HCT116 (cell line): Measurements from ENCODE around the gene GALNT7. TPM values are rescaled to one million over a fixed set of nuclear protein-coding genes. Genes with fewer than 3 reads are reported as not detected.
A peak's percentile ranks its signal among the peaks of the same experiment; 100 is the strongest.

Source experiments
- ATAC-seq: fragments of 200-7000 bp; cut with Tn5 transposase; 2 replicates; pipeline ENCODE4 v1.9.1; 2020; ENCODE audit warnings: mild to moderate bottlenecking, moderate library complexity
- BruUV-seq: library from RNA; stranded (reverse); fragments of 400-500 nt; replicated peaks from 2 replicates; lab custom pipeline; 2021; lab: Mats Ljungman, UMichigan
- CTCF ChIA-PET: fragments of 300-600 bp; sonication (Branson Sonifier 250); formaldehyde crosslinking; loops from one replicate; lab custom pipeline; 2021; ENCODE audit warnings: antibody characterized with exemption; lab: Charles Lee
- POLR2A ChIA-PET: fragments of 300-600, 350-600 bp; sonication (Branson Sonifier 250); formaldehyde crosslinking; loops from one replicate; lab custom pipeline; 2021; ENCODE audit warnings: antibody characterized with exemption; lab: Charles Lee
- RAD21 ChIA-PET, 2 experiments: fragments of 300-600 bp; sonication (Branson Sonifier 250); formaldehyde crosslinking; loops; one replicate each; lab custom pipeline; 2023; ENCODE audit warnings: low total read pairs in 2 of 2; ENCODE audit not compliant: uncharacterized antibody in 2 of 2, unreplicated experiment in 2 of 2, low non-redundant PET in 1 of 2; lab: Charles Lee
- DNase-seq: peaks from one replicate; pipeline ENCODE4 v3.0.0-alpha.2; 2010; ENCODE audit warnings: low read depth, low spot score
- H2AFZ ChIP-seq: fragments of 200-600 bp; shearing (Covaris generic), sonication (generic); 2 replicates; pipeline ENCODE4 v1.6.1; 2017; ENCODE audit warnings: low read depth, mixed run types, mixed read lengths, antibody characterized with exemption, low read length; ENCODE audit not compliant: poor library complexity, severe bottlenecking
- H3K27ac ChIP-seq: 2 replicates; pipeline ENCODE4 v1.5.1; 2012; ENCODE audit warnings: low read depth, low read length
- H3K27me3 ChIP-seq: fragments of 200-600 bp; sonication (generic); 2 replicates; pipeline ENCODE4 v1.6.1; 2016; ENCODE audit warnings: mixed run types, low read length, mixed read lengths; ENCODE audit not compliant: insufficient read depth
- H3K36me3 ChIP-seq, 2 experiments: fragments of 200-500 bp in 1 of 2; fragments of 200-600 bp in 1 of 2; sonication (Bioruptor generic) in 1 of 2; sonication (generic) in 1 of 2; 2 replicates each; pipeline versions ENCODE4 v1.5.1 to v1.6.1; 2014 to 2016; ENCODE audit warnings: low read length in 2 of 2, inconsistent platforms in 1 of 2, mixed read lengths in 1 of 2, mixed run types in 1 of 2; ENCODE audit not compliant: insufficient read depth in 2 of 2, control insufficient read depth in 1 of 2
- H3K4me1 ChIP-seq, 2 experiments: fragments of 200-600 bp in 1 of 2; sonication (generic) in 1 of 2; 2 replicates each; pipeline versions ENCODE4 v1.5.1 to v1.6.1; 2012 to 2017; ENCODE audit warnings: low read length in 2 of 2, inconsistent platforms in 1 of 2, mild to moderate bottlenecking in 1 of 2, mixed read lengths in 1 of 2, mixed run types in 1 of 2, moderate library complexity in 1 of 2; ENCODE audit not compliant: insufficient read depth in 2 of 2, control insufficient read depth in 1 of 2
- H3K4me2 ChIP-seq: fragments of 200-600 bp; sonication (generic); 2 replicates; pipeline ENCODE4 v1.6.1; 2017; ENCODE audit warnings: mixed run types, low read length, mixed read lengths
- H3K4me3 ChIP-seq, 2 experiments: fragments of 200-600 bp in 1 of 2; sonication (generic) in 1 of 2; replicated peaks in 1 of 2; 2 replicates each; pipeline ENCODE4 v1.5.1; 2011 to 2016; ENCODE audit warnings: low read length in 2 of 2, control low read depth in 1 of 2, low read depth in 1 of 2, mild to moderate bottlenecking in 1 of 2, mixed read lengths in 1 of 2, mixed run types in 1 of 2
- H3K79me2 ChIP-seq: fragments of 200-600 bp; sonication (generic); 2 replicates; pipeline ENCODE4 v1.6.1; 2017; ENCODE audit warnings: mild to moderate bottlenecking, mixed run types, low read length, moderate library complexity, mixed read lengths; ENCODE audit not compliant: insufficient read depth
- H3K9ac ChIP-seq: fragments of 200-600 bp; sonication (generic); 2 replicates; pipeline ENCODE4 v1.6.1; 2016; ENCODE audit warnings: low read length, mixed read lengths
- H3K9me2 ChIP-seq: fragments of 200-600 bp; sonication (generic), shearing (Covaris generic); 2 replicates; pipeline ENCODE4 v1.6.1; 2017; ENCODE audit warnings: mixed run types, mild to moderate bottlenecking, moderate library complexity; ENCODE audit not compliant: insufficient read depth
- H3K9me3 ChIP-seq, 2 experiments: fragments of 200-500 bp in 1 of 2; fragments of 200-600 bp in 1 of 2; sonication (Bioruptor generic) in 1 of 2; sonication (generic) in 1 of 2; 2 replicates each; pipeline ENCODE4 v1.6.1; 2014 to 2017; ENCODE audit warnings: low read length in 2 of 2, mixed read lengths in 2 of 2, inconsistent platforms in 1 of 2, low read depth in 1 of 2, mild to moderate bottlenecking in 1 of 2, mixed run types in 1 of 2, moderate library complexity in 1 of 2; ENCODE audit not compliant: control insufficient read depth in 1 of 2, insufficient read depth in 1 of 2
- H4K20me1 ChIP-seq: fragments of 200-600 bp; sonication (generic), shearing (Covaris generic); 2 replicates; pipeline ENCODE4 v1.6.1; 2017; ENCODE audit warnings: mixed run types, mild to moderate bottlenecking, moderate library complexity; ENCODE audit not compliant: insufficient read depth
- CBX3 ChIP-seq: IDR thresholded peaks from 2 replicates; pipeline ENCODE4 v1.6.1; 2012; ENCODE audit warnings: low read depth
- CEBPB ChIP-seq: IDR thresholded peaks from 2 replicates; pipeline ENCODE4 v1.6.1; 2012; ENCODE audit warnings: low read depth
- EGR1 ChIP-seq: IDR thresholded peaks from 2 replicates; pipeline ENCODE4 v1.6.1; 2012; ENCODE audit warnings: low read depth
- EZH2 ChIP-seq: fragments of 200-600 bp; sonication (generic); IDR thresholded peaks from 2 replicates; pipeline ENCODE4 v1.6.1; 2017; ENCODE audit warnings: antibody characterized with exemption, mixed run types
- EZH2phosphoT487 ChIP-seq: fragments of 200-600 bp; IDR thresholded peaks from 2 replicates; pipeline ENCODE4 v1.6.1; 2018; ENCODE audit warnings: antibody characterized with exemption, borderline replicate concordance
- POLR2A ChIP-seq: IDR thresholded peaks from 2 replicates; pipeline ENCODE4 v1.7.0; 2011; ENCODE audit warnings: borderline replicate concordance; ENCODE audit not compliant: insufficient read depth, insufficient read length; ENCODE audit errors: extremely low read depth
- RAD21 ChIP-seq: IDR thresholded peaks from 2 replicates; pipeline ENCODE4 v1.6.1; 2012; ENCODE audit warnings: low read depth, mild to moderate bottlenecking
- SP1 ChIP-seq: IDR thresholded peaks from 2 replicates; pipeline ENCODE4 v1.6.1; 2012; ENCODE audit warnings: low read depth
- TCF7L2 ChIP-seq: IDR thresholded peaks from 2 replicates; pipeline ENCODE4 v1.7.0; 2011; ENCODE audit warnings: borderline replicate concordance, inconsistent platforms; ENCODE audit not compliant: insufficient read depth, insufficient read length; ENCODE audit errors: extremely low read depth
- ZFX ChIP-seq: fragments of 450-650 bp; IDR thresholded peaks from 2 replicates; pipeline ENCODE4 v1.6.1; 2017
- ZNF274 ChIP-seq: fragments of 200-500 bp; sonication (Bioruptor generic); IDR thresholded peaks from 2 replicates; pipeline ENCODE4 v1.6.1; 2014; ENCODE audit warnings: mild to moderate bottlenecking, low read depth, low read length, inconsistent platforms
- intact Hi-C: fragments of 100-400 bp; cut with micrococcal nuclease; formaldehyde crosslinking; loops from 2 replicates; pipeline ENCODE4 v1.10.0; 2022
- total RNA-seq: library from RNA; stranded (reverse); gene quantifications from one replicate; pipeline ENCODE4 v1.2.1, GENCODE V29; 2021; ENCODE audit not compliant: unreplicated experiment
- TF ChIP-seq, protein P1 (sequence below): IDR thresholded peaks from 2 replicates; pipeline ENCODE4 v1.6.1; 2012
- TF ChIP-seq, protein P2 (sequence below), 3 experiments: fragments of 200-600 bp in 1 of 3; sonication (generic) in 1 of 3; IDR thresholded peaks in 2 of 3; conservative IDR thresholded peaks in 1 of 3; 2 replicates each; pipeline ENCODE4 v1.5.1; 2012 to 2017; ENCODE audit warnings: low read depth in 2 of 3, low read length in 2 of 3, antibody characterized with exemption in 1 of 3, borderline replicate concordance in 1 of 3, control low read depth in 1 of 3, mild to moderate bottlenecking in 1 of 3, mixed read lengths in 1 of 3, mixed run types in 1 of 3, moderate library complexity in 1 of 3; ENCODE audit not compliant: insufficient read depth in 1 of 3
- TF ChIP-seq, protein P3 (sequence below): IDR thresholded peaks from 2 replicates; pipeline ENCODE4 v1.6.1; 2012
- TF ChIP-seq, protein P4 (sequence below): IDR thresholded peaks from 2 replicates; pipeline ENCODE4 v1.6.1; 2012; ENCODE audit warnings: low read depth

Gene GALNT7
- total RNA-seq, 1 experiment from 2014 or later, result 21.3 TPM

DNA sequence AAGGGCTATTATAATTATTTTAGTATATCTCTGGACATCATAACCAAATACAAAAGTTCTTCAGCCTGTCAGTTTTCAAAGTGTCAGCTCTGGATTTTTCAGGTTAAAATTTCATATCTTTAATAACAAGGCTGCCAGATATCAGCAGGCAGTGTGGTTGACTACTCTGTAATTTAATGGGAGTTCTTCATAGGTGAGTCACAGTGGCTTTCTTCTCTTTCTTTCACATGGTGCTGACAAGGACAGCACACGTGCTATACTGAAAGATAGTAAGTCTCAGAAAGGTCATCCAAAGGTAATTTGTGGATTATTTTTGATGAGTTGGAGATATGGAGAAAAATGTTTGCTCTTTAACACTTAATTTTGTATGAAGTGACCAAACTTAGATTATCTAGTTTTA lies 43.2 kb downstream of the GALNT7 start (continued):
- peak; percentile 15; the same call in 1 of the 2 replicates for TF ChIP-seq RAD21
- no peak for TF ChIP-seq EGR1
- TF ChIP-seq SP1, result peak; percentile 86
- TF ChIP-seq CEBPB, result peak; percentile 68
- TF ChIP-seq, protein P1, sequence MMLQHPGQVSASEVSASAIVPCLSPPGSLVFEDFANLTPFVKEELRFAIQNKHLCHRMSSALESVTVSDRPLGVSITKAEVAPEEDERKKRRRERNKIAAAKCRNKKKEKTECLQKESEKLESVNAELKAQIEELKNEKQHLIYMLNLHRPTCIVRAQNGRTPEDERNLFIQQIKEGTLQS, result no peak
- TF ChIP-seq TCF7L2, result peak; percentile 36
- TF ChIP-seq, protein P2, sequence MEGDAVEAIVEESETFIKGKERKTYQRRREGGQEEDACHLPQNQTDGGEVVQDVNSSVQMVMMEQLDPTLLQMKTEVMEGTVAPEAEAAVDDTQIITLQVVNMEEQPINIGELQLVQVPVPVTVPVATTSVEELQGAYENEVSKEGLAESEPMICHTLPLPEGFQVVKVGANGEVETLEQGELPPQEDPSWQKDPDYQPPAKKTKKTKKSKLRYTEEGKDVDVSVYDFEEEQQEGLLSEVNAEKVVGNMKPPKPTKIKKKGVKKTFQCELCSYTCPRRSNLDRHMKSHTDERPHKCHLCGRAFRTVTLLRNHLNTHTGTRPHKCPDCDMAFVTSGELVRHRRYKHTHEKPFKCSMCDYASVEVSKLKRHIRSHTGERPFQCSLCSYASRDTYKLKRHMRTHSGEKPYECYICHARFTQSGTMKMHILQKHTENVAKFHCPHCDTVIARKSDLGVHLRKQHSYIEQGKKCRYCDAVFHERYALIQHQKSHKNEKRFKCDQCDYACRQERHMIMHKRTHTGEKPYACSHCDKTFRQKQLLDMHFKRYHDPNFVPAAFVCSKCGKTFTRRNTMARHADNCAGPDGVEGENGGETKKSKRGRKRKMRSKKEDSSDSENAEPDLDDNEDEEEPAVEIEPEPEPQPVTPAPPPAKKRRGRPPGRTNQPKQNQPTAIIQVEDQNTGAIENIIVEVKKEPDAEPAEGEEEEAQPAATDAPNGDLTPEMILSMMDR (IDR thresholded peaks at IDR 0.05 in 2 of 3, conservative IDR thresholded peaks at IDR 0.05 in 1 of 3; ENCODE audit: borderline replicate concordance in 1 of 3, insufficient read depth in 1 of 3, low read depth in 2 of 3, low read length in 2 of 3), result no peak
- TF ChIP-seq, protein P3, sequence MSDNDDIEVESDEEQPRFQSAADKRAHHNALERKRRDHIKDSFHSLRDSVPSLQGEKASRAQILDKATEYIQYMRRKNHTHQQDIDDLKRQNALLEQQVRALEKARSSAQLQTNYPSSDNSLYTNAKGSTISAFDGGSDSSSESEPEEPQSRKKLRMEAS, result peak; percentile 94
- TF ChIP-seq, all 23 proteins: peak for 13

DNA sequence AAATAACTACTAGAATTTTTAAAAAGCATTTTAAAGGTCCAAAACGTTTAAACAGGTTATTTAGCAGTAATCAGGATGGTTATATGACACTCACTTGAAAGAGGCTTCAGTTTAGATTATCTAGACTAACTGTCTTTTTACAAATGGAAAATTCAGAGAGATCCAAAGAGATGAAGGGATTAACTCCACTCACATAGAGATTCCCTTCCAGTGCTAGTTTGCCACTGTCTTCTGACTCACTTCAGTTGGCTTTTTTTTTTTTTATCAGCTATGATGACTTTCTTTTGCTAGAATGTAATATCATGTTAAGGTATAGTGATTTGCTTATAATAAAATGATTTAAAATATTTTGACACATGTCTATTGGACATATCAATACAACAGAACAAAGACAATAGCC lies 43.8 kb downstream of the GALNT7 start:
- intact Hi-C loops, result no loop called here
- Histone ChIP-seq H3K27ac (peak overlapping the region; percentile 59; the same call in 1 of the 2 replicates), H4K20me1 (no peaks in the 10 kb centered on the region), H3K9me2 (no peaks in the 10 kb centered on the region), H2AFZ (no peak overlapping the region), H3K79me2 (peaks cover 69% of the 10 kb centered on the region), H3K9me3 (no peaks in the 10 kb centered on the region), H3K4me3 (peak overlapping the region in 1 of 2 experiments; percentile 27; a peak in 1 of 4 replicates), H3K36me3 (no peaks in the 10 kb centered on the region), H3K4me2 (peak overlapping the region; percentile 70), H3K9ac (peak overlapping the region; percentile 56)
- ATAC-seq, result no peak
- POLR2A ChIA-PET, result no interaction called here
- TF ChIP-seq ZFX (no peak), ZNF274 (no peak), EZH2 (no peak), CBX3 (no peak), POLR2A (no peak), EZH2phosphoT487 (no peak)
- TF ChIP-seq, protein P4, sequence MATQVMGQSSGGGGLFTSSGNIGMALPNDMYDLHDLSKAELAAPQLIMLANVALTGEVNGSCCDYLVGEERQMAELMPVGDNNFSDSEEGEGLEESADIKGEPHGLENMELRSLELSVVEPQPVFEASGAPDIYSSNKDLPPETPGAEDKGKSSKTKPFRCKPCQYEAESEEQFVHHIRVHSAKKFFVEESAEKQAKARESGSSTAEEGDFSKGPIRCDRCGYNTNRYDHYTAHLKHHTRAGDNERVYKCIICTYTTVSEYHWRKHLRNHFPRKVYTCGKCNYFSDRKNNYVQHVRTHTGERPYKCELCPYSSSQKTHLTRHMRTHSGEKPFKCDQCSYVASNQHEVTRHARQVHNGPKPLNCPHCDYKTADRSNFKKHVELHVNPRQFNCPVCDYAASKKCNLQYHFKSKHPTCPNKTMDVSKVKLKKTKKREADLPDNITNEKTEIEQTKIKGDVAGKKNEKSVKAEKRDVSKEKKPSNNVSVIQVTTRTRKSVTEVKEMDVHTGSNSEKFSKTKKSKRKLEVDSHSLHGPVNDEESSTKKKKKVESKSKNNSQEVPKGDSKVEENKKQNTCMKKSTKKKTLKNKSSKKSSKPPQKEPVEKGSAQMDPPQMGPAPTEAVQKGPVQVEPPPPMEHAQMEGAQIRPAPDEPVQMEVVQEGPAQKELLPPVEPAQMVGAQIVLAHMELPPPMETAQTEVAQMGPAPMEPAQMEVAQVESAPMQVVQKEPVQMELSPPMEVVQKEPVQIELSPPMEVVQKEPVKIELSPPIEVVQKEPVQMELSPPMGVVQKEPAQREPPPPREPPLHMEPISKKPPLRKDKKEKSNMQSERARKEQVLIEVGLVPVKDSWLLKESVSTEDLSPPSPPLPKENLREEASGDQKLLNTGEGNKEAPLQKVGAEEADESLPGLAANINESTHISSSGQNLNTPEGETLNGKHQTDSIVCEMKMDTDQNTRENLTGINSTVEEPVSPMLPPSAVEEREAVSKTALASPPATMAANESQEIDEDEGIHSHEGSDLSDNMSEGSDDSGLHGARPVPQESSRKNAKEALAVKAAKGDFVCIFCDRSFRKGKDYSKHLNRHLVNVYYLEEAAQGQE, result no peak
- TF ChIP-seq, protein P1, result no peak
- TF ChIP-seq, protein P2 (IDR thresholded peaks at IDR 0.05 in 2 of 3, conservative IDR thresholded peaks at IDR 0.05 in 1 of 3; ENCODE audit: borderline replicate concordance in 1 of 3, insufficient read depth in 1 of 3, low read depth in 2 of 3, low read length in 2 of 3), result no peak
- TF ChIP-seq, protein P3, result no peak
- TF ChIP-seq, all 23 proteins: peak for 0
- ChIA-PET RAD21 (no interaction called here), CTCF (interaction anchor here (0.8 kb wide), 1 partner anchor 320 kb away, joined by 3 read pairs; no protein-coding TSS in a partner anchor)
- BruUV-seq, result no TSS peak
- no peak for DNase-seq
- Histone ChIP-seq H3K27me3 (no peaks in the 10 kb centered on the region), H3K4me1 (peaks cover 51 to 82% of the 10 kb centered on the region in 2 experiments)
